AG04450 (cell line): ENCODE measurements around the gene RPP14. TPM values are rescaled to one million over a fixed set of nuclear protein-coding genes. Genes with fewer than 3 reads are reported as not detected.

ENCODE experiments used
- CTCF ChIA-PET: fragments of 300-600, 350-600 bp; formaldehyde crosslinking; extraction: SDS; loops from one replicate; lab custom pipeline; 2022; ENCODE audit warnings: antibody characterized with exemption, inconsistent platforms; lab: Charles Lee
- POLR2A ChIA-PET: fragments of 350-600 bp; formaldehyde crosslinking; extraction: SDS; loops from one replicate; lab custom pipeline; 2021; ENCODE audit warnings: antibody characterized with exemption, inconsistent platforms; lab: Yijun Ruan, JAX
- DNase-seq: peaks from one replicate; pipeline ENCODE4 v3.0.0-alpha.2; 2011; ENCODE audit warnings: low read depth, low spot score
- H3K27ac ChIP-seq: one replicate; pipeline ENCODE4 v1.5.1; 2012; ENCODE audit warnings: low read depth, low read length, control low read depth
- H3K27me3 ChIP-seq: one replicate; pipeline ENCODE4 v1.6.0; 2012; ENCODE audit warnings: low read length; ENCODE audit not compliant: control insufficient read depth, insufficient read depth
- H3K4me3 ChIP-seq: 2 replicates; pipeline ENCODE4 v1.5.1; 2011; ENCODE audit warnings: mild to moderate bottlenecking, low read depth, low read length, control low read depth
- H3K9me3 ChIP-seq: 2 replicates; pipeline ENCODE4 v1.5.1; 2012; ENCODE audit warnings: low read length; ENCODE audit not compliant: control insufficient read depth, insufficient read depth
- polyA plus RNA-seq: library from polyadenylated mRNA; depleted of rRNA; stranded (reverse); fragments of >200 nt; gene quantifications from 2 replicates; pipeline ENCODE4 v1.2.3, GENCODE V29; 2011
- TF ChIP-seq, protein P1 (sequence below): IDR thresholded peaks from 2 replicates; pipeline ENCODE4 v1.5.1; 2011; ENCODE audit warnings: low read depth, low read length, control low read depth, inconsistent platforms

The RPP14 gene
- polyA plus RNA-seq, 1 experiment: 18.5 TPM

- no peaks in the 10 kb centered on the region; the same call in 1 of the 2 replicates for H3K9me3 ChIP-seq
- ChIA-PET CTCF (interaction anchor here (0.7 to 4.5 kb wide), 14 partner anchors 8 to 322 kb away, joined by 3 to 67 read pairs (median 8); partner anchors contain the start of gene KCTD6), POLR2A (no interaction called here)
- DNase-seq: no peak
- no peak overlapping the region for H3K4me3 ChIP-seq
- H3K27me3 ChIP-seq: no peaks in the 10 kb centered on the region
- no peak overlapping the region for H3K27ac ChIP-seq
- TF ChIP-seq, protein P1, sequence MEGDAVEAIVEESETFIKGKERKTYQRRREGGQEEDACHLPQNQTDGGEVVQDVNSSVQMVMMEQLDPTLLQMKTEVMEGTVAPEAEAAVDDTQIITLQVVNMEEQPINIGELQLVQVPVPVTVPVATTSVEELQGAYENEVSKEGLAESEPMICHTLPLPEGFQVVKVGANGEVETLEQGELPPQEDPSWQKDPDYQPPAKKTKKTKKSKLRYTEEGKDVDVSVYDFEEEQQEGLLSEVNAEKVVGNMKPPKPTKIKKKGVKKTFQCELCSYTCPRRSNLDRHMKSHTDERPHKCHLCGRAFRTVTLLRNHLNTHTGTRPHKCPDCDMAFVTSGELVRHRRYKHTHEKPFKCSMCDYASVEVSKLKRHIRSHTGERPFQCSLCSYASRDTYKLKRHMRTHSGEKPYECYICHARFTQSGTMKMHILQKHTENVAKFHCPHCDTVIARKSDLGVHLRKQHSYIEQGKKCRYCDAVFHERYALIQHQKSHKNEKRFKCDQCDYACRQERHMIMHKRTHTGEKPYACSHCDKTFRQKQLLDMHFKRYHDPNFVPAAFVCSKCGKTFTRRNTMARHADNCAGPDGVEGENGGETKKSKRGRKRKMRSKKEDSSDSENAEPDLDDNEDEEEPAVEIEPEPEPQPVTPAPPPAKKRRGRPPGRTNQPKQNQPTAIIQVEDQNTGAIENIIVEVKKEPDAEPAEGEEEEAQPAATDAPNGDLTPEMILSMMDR: no peak
Observed at GRCh38 chr3:58308728-58309127, 2.7 kb downstream of the RPP14 start.

DNA sequence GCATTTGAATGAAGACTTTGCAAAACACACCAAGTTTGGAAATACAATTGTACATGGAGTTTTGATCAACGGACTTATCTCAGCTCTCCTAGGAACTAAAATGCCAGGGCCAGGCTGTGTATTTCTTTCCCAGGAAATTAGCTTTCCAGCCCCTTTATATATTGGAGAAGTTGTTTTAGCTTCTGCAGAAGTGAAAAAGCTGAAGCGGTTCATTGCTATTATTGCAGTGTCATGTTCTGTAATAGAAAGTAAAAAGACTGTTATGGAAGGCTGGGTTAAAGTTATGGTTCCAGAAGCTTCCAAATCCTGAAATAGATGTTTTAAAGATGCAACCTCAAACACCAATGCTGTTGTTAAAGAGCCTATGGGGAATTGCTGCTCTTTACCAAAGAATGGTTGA, 11.8 kb downstream of the RPP14 start:
- ChIA-PET POLR2A (no interaction called here), CTCF (interaction anchor here (5.7 kb wide), 1 partner anchor 10 kb away, joined by 31 read pairs; the partner anchor contains the start of genes HTD2 and RPP14)
- TF ChIP-seq, protein P1: no peak
- Histone ChIP-seq H3K4me3 (no peak overlapping the region), H3K27ac (no peak overlapping the region), H3K9me3 (no peaks in the 10 kb centered on the region), H3K27me3 (no peaks in the 10 kb centered on the region)
- no peak for DNase-seq

DNA sequence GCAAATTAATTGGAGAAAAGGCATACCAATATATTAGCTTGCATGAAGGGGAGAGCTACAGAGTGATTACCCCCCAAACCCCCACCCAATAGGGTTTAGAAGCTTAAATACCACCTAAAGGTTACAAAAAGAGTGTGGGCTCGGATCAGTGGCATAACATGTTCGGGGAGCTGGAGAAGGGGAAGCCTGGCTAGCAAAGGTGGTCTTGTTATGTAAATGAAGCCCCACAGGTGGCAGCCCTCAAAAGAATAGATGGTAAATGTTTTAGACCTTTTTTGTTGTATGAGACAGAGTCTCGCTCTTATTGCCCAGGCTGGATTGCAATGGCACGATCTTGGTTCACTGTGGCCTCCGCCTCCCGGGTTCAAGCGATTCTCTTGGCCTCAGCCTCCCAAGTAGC, 15.7 kb downstream of the RPP14 start:
- no peaks in the 10 kb centered on the region for H3K9me3 ChIP-seq
- TF ChIP-seq, protein P1: no peak
- no peaks in the 10 kb centered on the region for H3K27me3 ChIP-seq
- H3K4me3 ChIP-seq: no peak overlapping the region
- H3K27ac ChIP-seq: no peak overlapping the region
- DNase-seq: no peak
- POLR2A ChIA-PET: no interaction called here
- CTCF ChIA-PET: interaction anchor here (0.5 to 3.5 kb wide), 9 partner anchors 11 to 210 kb away, joined by 3 to 53 read pairs (median 5); partner anchors contain the start of genes HTD2 and RPP14

GRCh38 chr3:58322793-58323192, 16.7 kb downstream of the RPP14 start:
- no peak overlapping the region for H3K4me3 ChIP-seq
- H3K9me3 ChIP-seq: no peaks in the 10 kb centered on the region
- no peaks in the 10 kb centered on the region for H3K27me3 ChIP-seq
- CTCF ChIA-PET: interaction anchor here (2.4 to 3.5 kb wide), 3 partner anchors 14 to 93 kb away, joined by 10 to 53 read pairs (median 12); no protein-coding TSS in a partner anchor
- TF ChIP-seq, protein P1: no peak
- no peak overlapping the region for H3K27ac ChIP-seq
- POLR2A ChIA-PET: interaction anchor here (0.6 kb wide), 1 partner anchor 293 kb away, joined by 7 read pairs; no protein-coding TSS in a partner anchor
- DNase-seq: no peak
